B cell (primary cell): ENCODE data around the gene ITGB3BP. TPM values are rescaled to one million over a fixed set of nuclear protein-coding genes. Genes with fewer than 3 reads are reported as not detected.

Experiments
- ATAC-seq: fragments of 200-7000 bp; cut with Tn5 transposase; one replicate; pipeline ENCODE4 v1.10.0; 2021; ENCODE audit warnings: low read depth, mild to moderate bottlenecking, moderate number of reproducible peaks, moderate library complexity
- CTCF ChIA-PET: fragments of 350-600 bp; sonication (Branson Sonifier 250); formaldehyde crosslinking; loops from one replicate; lab custom pipeline; 2021; ENCODE audit warnings: antibody characterized with exemption, inconsistent platforms; lab: Charles Lee
- POLR2A ChIA-PET: fragments of 350-600 bp; sonication (Branson Sonifier 250); formaldehyde crosslinking; loops from one replicate; lab custom pipeline; 2021; ENCODE audit warnings: antibody characterized with exemption; lab: Charles Lee
- DNase-seq: peaks from one replicate; pipeline ENCODE4 v3.0.0; 2013
- H2AFZ ChIP-seq: 2 replicates; pipeline ENCODE4 v1.6.1; 2012; ENCODE audit warnings: mild to moderate bottlenecking, low read depth, low read length; ENCODE audit not compliant: insufficient read depth, poor library complexity, severe bottlenecking
- H3K27ac ChIP-seq, 2 donors: 1 replicate in 1 of 2; 2 replicates in 1 of 2; pipeline ENCODE4 v1.5.1; 2012 to 2013; ENCODE audit warnings: low read length in 2 of 2, mild to moderate bottlenecking in 2 of 2, moderate library complexity in 1 of 2
- H3K27me3 ChIP-seq, 4 experiments: fragments of 200-600 bp in 1 of 4; sonication (generic) in 1 of 4; replicated peaks in 1 of 4; 1 replicate in 2 of 4; 2 replicates in 2 of 4; pipeline versions ENCODE4 v1.6.1 to v1.7.0; 2013 to 2016; ENCODE audit warnings: low read length in 3 of 4, mild to moderate bottlenecking in 2 of 4, mixed read lengths in 1 of 4, moderate library complexity in 1 of 4; ENCODE audit not compliant: insufficient read depth in 4 of 4, control insufficient read depth in 3 of 4; ENCODE audit errors: control extremely low read depth in 1 of 4
- H3K36me3 ChIP-seq, 2 experiments: replicated peaks in 1 of 2; 1 replicate in 1 of 2; 2 replicates in 1 of 2; pipeline versions ENCODE4 v1.6.1 to v1.7.1; 2013; ENCODE audit warnings: low read length in 1 of 2; ENCODE audit not compliant: insufficient read depth in 2 of 2, control insufficient read depth in 1 of 2; ENCODE audit errors: control extremely low read depth in 1 of 2, extremely low read depth in 1 of 2
- H3K4me1 ChIP-seq, 2 donors: fragments of 200-600 bp in 1 of 2; sonication (generic) in 1 of 2; 1 replicate in 1 of 2; 2 replicates in 1 of 2; pipeline versions ENCODE4 v1.5.1 to v1.6.1; 2013 to 2017; ENCODE audit warnings: low read length in 2 of 2; ENCODE audit not compliant: control insufficient read depth in 2 of 2, insufficient read depth in 2 of 2
- H3K4me2 ChIP-seq: replicated peaks from 2 replicates; pipeline ENCODE3; 2012; ENCODE audit warnings: mild to moderate bottlenecking, low read depth, low read length; ENCODE audit not compliant: poor library complexity, severe bottlenecking
- H3K4me3 ChIP-seq, 5 experiments: fragments of 200-600 bp in 1 of 5; sonication (generic) in 1 of 5; 1 replicate in 3 of 5; 2 replicates in 2 of 5; pipeline versions ENCODE4 v1.5.1 to v1.7.0; 2011 to 2016; ENCODE audit warnings: low read length in 4 of 5, mild to moderate bottlenecking in 4 of 5, low read depth in 2 of 5, control low read depth in 1 of 5, moderate library complexity in 1 of 5; ENCODE audit not compliant: insufficient read depth in 1 of 5; ENCODE audit errors: control extremely low read depth in 1 of 5, extremely low read depth in 1 of 5
- H3K79me2 ChIP-seq: fragments of 200-600 bp; sonication (generic); one replicate; pipeline ENCODE4 v1.6.0; 2016; ENCODE audit warnings: low read length; ENCODE audit not compliant: control insufficient read depth, insufficient read depth
- H3K9ac ChIP-seq: fragments of 200-600 bp; sonication (generic); 2 replicates; pipeline ENCODE4 v1.6.1; 2017; ENCODE audit warnings: mild to moderate bottlenecking, low read length, moderate library complexity
- H3K9me3 ChIP-seq, 3 donors: one replicate each; pipeline versions ENCODE4 v1.6.1 to v1.7.1; 2013; ENCODE audit warnings: low read length in 2 of 3; ENCODE audit not compliant: control insufficient read depth in 2 of 3, insufficient read depth in 1 of 3; ENCODE audit errors: control extremely low read depth in 1 of 3
- H4K20me1 ChIP-seq: 2 replicates; pipeline ENCODE4 v1.6.0; 2012; ENCODE audit warnings: mild to moderate bottlenecking, low read length; ENCODE audit not compliant: insufficient read depth, control insufficient read depth, poor library complexity, severe bottlenecking
- H3K27ac Mint-ChIP-seq: one replicate; pipeline ENCODE4 v1.8.0; 2021; ENCODE audit warnings: mixed read lengths
- H3K27me3 Mint-ChIP-seq: one replicate; pipeline ENCODE4 v1.8.0; 2021; ENCODE audit warnings: mixed read lengths
- H3K4me1 Mint-ChIP-seq: one replicate; pipeline ENCODE4 v1.8.0; 2021; ENCODE audit warnings: mixed read lengths
- H3K4me3 Mint-ChIP-seq: one replicate; pipeline ENCODE4 v1.8.0; 2021; ENCODE audit warnings: mixed read lengths
- H3K9me3 Mint-ChIP-seq: one replicate; pipeline ENCODE4 v1.8.0; 2022; ENCODE audit warnings: mixed read lengths; ENCODE audit not compliant: insufficient read depth
- CTCF ChIP-seq: fragments of 200-600 bp; IDR thresholded peaks from one replicate; pipeline ENCODE4 v1.8.0; 2022; ENCODE audit warnings: antibody characterized with exemption, mild to moderate bottlenecking
- EZH2 ChIP-seq: IDR thresholded peaks from 2 replicates; pipeline ENCODE4 v1.6.1; 2012; ENCODE audit warnings: borderline replicate concordance, low read depth, mild to moderate bottlenecking, moderate library complexity, low read length; ENCODE audit not compliant: insufficient read depth, poor library complexity, severe bottlenecking
- WGBS: methylation state at CpG from one replicate; pipeline ENCODE4 v1.1.5; 2013; ENCODE audit warnings: missing lambda C conversion rate; ENCODE audit not compliant: insufficient coverage; 5-methylcytosine and 5-hydroxymethylcytosine counted together
- intact Hi-C: fragments of 100-400 bp; cut with micrococcal nuclease; formaldehyde crosslinking; loops from one replicate; pipeline ENCODE4 v1.10.0; 2022
- polyA plus RNA-seq: library from polyadenylated mRNA; depleted of rRNA; stranded (reverse); fragments of >200 nt; gene quantifications from 2 replicates; pipeline ENCODE4 v1.2.3, GENCODE V29; 2012
- small RNA-seq: library from RNA; depleted of rRNA; stranded (forward); fragments of <200 nt; gene quantifications from one replicate; pipeline ENCODE3, GENCODE V24; 2012; ENCODE audit warnings: low replicate concordance, low read depth; ENCODE audit not compliant: insufficient read length
- total RNA-seq, 2 donors: library from RNA; stranded (reverse); fragments of 120-200 nt in 1 of 2; gene quantifications; 1 replicate in 1 of 2; 2 replicates in 1 of 2; pipeline versions ENCODE4 v1.2.3 to v1.2.4, GENCODE V29; 2013 to 2022

Gene ITGB3BP
- total and polyA plus RNA-seq, 2 donors (not counting 1 experiment from before 2014, with no cell fraction given), result 12.7 to 37.4 TPM

- ChIA-PET CTCF (no interaction called here), POLR2A (no interaction called here)
- no peak overlapping the region for H3K9ac ChIP-seq
- DNase-seq (no peak), ATAC-seq (no peak)
- Mint-ChIP-seq H3K9me3 (no peaks in the 10 kb centered on the region), H3K4me1 (no peaks in the 10 kb centered on the region), H3K27ac (no peak overlapping the region), H3K4me3 (no peak overlapping the region), H3K27me3 (no peaks in the 10 kb centered on the region)
- H3K4me3 ChIP-seq, result no peak overlapping the region
- intact Hi-C loops, result no loop called here
- H3K27me3 ChIP-seq, result no peaks in the 10 kb centered on the region
- no peaks in the 10 kb centered on the region for H4K20me1 ChIP-seq
- no peaks in the 10 kb centered on the region for H3K79me2 ChIP-seq
- no peak overlapping the region for H3K4me2 ChIP-seq
- no CpG with 5 or more reads among the region's 3 CpGs for WGBS
- no peaks in the 10 kb centered on the region for H3K9me3 ChIP-seq
- no peak overlapping the region for H2AFZ ChIP-seq
- no peak overlapping the region for H3K27ac ChIP-seq
- no peaks in the 10 kb centered on the region for H3K4me1 ChIP-seq
- TF ChIP-seq EZH2, result no peak
- no peak for TF ChIP-seq CTCF
- peaks cover 19 to 21% of the 10 kb centered on the region in 2 experiments for H3K36me3 ChIP-seq
These were observed 119.6 kb downstream of the ITGB3BP start for GRCh38 chr1:63403386-63403785.

GRCh38 chr1:63401945-63402344 is 121.1 kb downstream of the ITGB3BP start:
- TF ChIP-seq EZH2 (no peak), CTCF (no peak)
- ChIA-PET CTCF (no interaction called here), POLR2A (no interaction called here)
- Mint-ChIP-seq H3K27me3 (no peaks in the 10 kb centered on the region), H3K4me1 (no peaks in the 10 kb centered on the region), H3K4me3 (no peak overlapping the region), H3K9me3 (no peaks in the 10 kb centered on the region), H3K27ac (no peak overlapping the region)
- no peak for ATAC-seq
- Histone ChIP-seq H4K20me1 (no peaks in the 10 kb centered on the region), H3K79me2 (no peaks in the 10 kb centered on the region), H3K9ac (no peak overlapping the region), H3K9me3 (no peaks in the 10 kb centered on the region), H3K27me3 (no peaks in the 10 kb centered on the region), H2AFZ (no peak overlapping the region), H3K4me3 (no peak overlapping the region), H3K27ac (no peak overlapping the region), H3K4me2 (no peak overlapping the region), H3K36me3 (peaks cover 21 to 22% of the 10 kb centered on the region in 2 experiments), H3K4me1 (no peaks in the 10 kb centered on the region)
- intact Hi-C loops, result no loop called here
- DNase-seq, result no peak
- whole genome bisulfite sequencing, result no CpG with 5 or more reads among the region's 4 CpGs

Small RNAs within 50 kb of the gene (small RNA-seq; reads per million reads assigned to genes)
- gene RF02105, result not detected
- not detected for gene RF02106
- gene RF02107, result not detected
- gene RF02108, result not detected
- not detected for gene RF02109
- gene RF02110, result not detected
- gene RN7SL488P, result not detected
- not detected for gene RNU7-123P

Other genes starting within 250 kb of the ITGB3BP start
- not detected in 2 replicates for gene FOXD3, start 200.7 kb downstream of the ITGB3BP start, total RNA-seq
- not detected in 2 replicates for gene FOXD3, start 200.7 kb downstream of the ITGB3BP start, polyA plus RNA-seq
- gene ALG6, start 155.6 kb downstream of the ITGB3BP start, total RNA-seq, result 31.4 and 35.0 TPM in 2 replicates
- gene ALG6, start 155.6 kb downstream of the ITGB3BP start, polyA plus RNA-seq, result 9.7 and 17.9 TPM in 2 replicates
- gene EFCAB7, start 300 bp upstream of the ITGB3BP start, total RNA-seq, result 11.2 and 14.7 TPM in 2 replicates
- gene EFCAB7, start 300 bp upstream of the ITGB3BP start, polyA plus RNA-seq, result 3.6 and 4.4 TPM in 2 replicates
- 13.2 and 17.3 TPM in 2 replicates for gene PGM1, start 70.2 kb upstream of the ITGB3BP start, total RNA-seq
- gene PGM1, start 70.2 kb upstream of the ITGB3BP start, polyA plus RNA-seq, result 3.3 and 4.2 TPM in 2 replicates